ENCODE measurements around the gene CCDC57.
"Not testable (repeated sequence)": the region's sequence is repeated elsewhere in the genome, so short reads cannot be mapped to it uniquely, and the experiment has no call there.

The CCDC57 gene

GRCh38 chr17:82201498-82201910 is 11.1 kb downstream of the CCDC57 start:
- Histone ChIP-seq H3K4me3 (ENCODE audit: low read length) (no peak overlapping the region), H3K9me3 (ENCODE audit: control insufficient read depth, low read length) (no peaks in the 10 kb centered on the region), H3K4me1 (ENCODE audit: control insufficient read depth, insufficient read depth, low read length) (peaks cover 18% of the 10 kb centered on the region), H3K9ac (ENCODE audit: low read length) (no peak overlapping the region), H3K36me3 (ENCODE audit: control insufficient read depth, insufficient read depth, low read length, severe bottlenecking) (peaks cover 17% of the 10 kb centered on the region), H3K27me3 (replicated peaks; ENCODE audit: control insufficient read depth, insufficient read depth, low read length) (no peaks in the 10 kb centered on the region)
- DNase-seq (ENCODE audit: low read depth) = no peak

GRCh38 chr17:82200743-82201497 is 11.7 kb downstream of the CCDC57 start:
- Histone ChIP-seq H3K36me3 (ENCODE audit: control insufficient read depth, insufficient read depth, low read length, severe bottlenecking) (peaks cover 17% of the 10 kb centered on the region), H3K4me1 (ENCODE audit: control insufficient read depth, insufficient read depth, low read length) (peaks cover 14% of the 10 kb centered on the region), H3K4me3 (ENCODE audit: low read length) (no peak overlapping the region), H3K9ac (ENCODE audit: low read length) (no peak overlapping the region), H3K9me3 (ENCODE audit: control insufficient read depth, low read length) (no peaks in the 10 kb centered on the region), H3K27me3 (replicated peaks; ENCODE audit: control insufficient read depth, insufficient read depth, low read length) (no peaks in the 10 kb centered on the region)
- DNase-seq (ENCODE audit: low read depth) = no peak

GRCh38 chr17:82200135-82200534 is 12.5 kb downstream of the CCDC57 start:
- peaks cover 19% of the 10 kb centered on the region for H3K36me3 ChIP-seq (ENCODE audit: control insufficient read depth, insufficient read depth, low read length, severe bottlenecking)
- peaks cover 6% of the 10 kb centered on the region for H3K4me1 ChIP-seq (ENCODE audit: control insufficient read depth, insufficient read depth, low read length)
- no peak for DNase-seq (ENCODE audit: low read depth)
- no peaks in the 10 kb centered on the region for H3K27me3 ChIP-seq (replicated peaks; ENCODE audit: control insufficient read depth, insufficient read depth, low read length)
- no peak overlapping the region for H3K9ac ChIP-seq (ENCODE audit: low read length)
- no peaks in the 10 kb centered on the region for H3K9me3 ChIP-seq (ENCODE audit: control insufficient read depth, low read length)
- no peak overlapping the region for H3K4me3 ChIP-seq (ENCODE audit: low read length)

- Histone ChIP-seq H3K9ac (ENCODE audit: low read length) (no peak overlapping the region), H3K27me3 (replicated peaks; ENCODE audit: control insufficient read depth, insufficient read depth, low read length) (no peaks in the 10 kb centered on the region), H3K4me1 (ENCODE audit: control insufficient read depth, insufficient read depth, low read length) (no peaks in the 10 kb centered on the region), H3K36me3 (ENCODE audit: control insufficient read depth, insufficient read depth, low read length, severe bottlenecking) (peaks cover 26% of the 10 kb centered on the region), H3K9me3 (ENCODE audit: control insufficient read depth, low read length) (no peaks in the 10 kb centered on the region), H3K4me3 (ENCODE audit: low read length) (no peak overlapping the region)
- DNase-seq (ENCODE audit: low read depth) = no peak
These were observed 13.1 kb downstream of the CCDC57 start for GRCh38 chr17:82199496-82199895.

GRCh38 chr17:82198092-82198491 is 14.6 kb downstream of the CCDC57 start:
- Histone ChIP-seq H3K4me3 (ENCODE audit: low read length) (no peak overlapping the region), H3K9ac (ENCODE audit: low read length) (no peak overlapping the region), H3K4me1 (ENCODE audit: control insufficient read depth, insufficient read depth, low read length) (no peaks in the 10 kb centered on the region), H3K27me3 (replicated peaks; ENCODE audit: control insufficient read depth, insufficient read depth, low read length) (no peaks in the 10 kb centered on the region), H3K9me3 (ENCODE audit: control insufficient read depth, low read length) (no peaks in the 10 kb centered on the region), H3K36me3 (ENCODE audit: control insufficient read depth, insufficient read depth, low read length, severe bottlenecking) (peaks cover 36% of the 10 kb centered on the region)
- DNase-seq (ENCODE audit: low read depth) = no peak

GRCh38 chr17:82195675-82196672 is 16.7 kb downstream of the CCDC57 start:
- Histone ChIP-seq H3K9me3 (ENCODE audit: control insufficient read depth, low read length) (no peaks in the 10 kb centered on the region), H3K9ac (ENCODE audit: low read length) (no peak overlapping the region), H3K27me3 (replicated peaks; ENCODE audit: control insufficient read depth, insufficient read depth, low read length) (no peaks in the 10 kb centered on the region), H3K36me3 (ENCODE audit: control insufficient read depth, insufficient read depth, low read length, severe bottlenecking) (peaks cover 41% of the 10 kb centered on the region), H3K4me1 (ENCODE audit: control insufficient read depth, insufficient read depth, low read length) (no peaks in the 10 kb centered on the region), H3K4me3 (ENCODE audit: low read length) (no peak overlapping the region)
- no peak for DNase-seq (ENCODE audit: low read depth)

GRCh38 chr17:82194765-82195164 is 17.9 kb downstream of the CCDC57 start:
- DNase-seq (ENCODE audit: low read depth) = no peak
- peaks cover 41% of the 10 kb centered on the region for H3K36me3 ChIP-seq (ENCODE audit: control insufficient read depth, insufficient read depth, low read length, severe bottlenecking)
- no peaks in the 10 kb centered on the region for H3K9me3 ChIP-seq (ENCODE audit: control insufficient read depth, low read length)
- H3K4me1 ChIP-seq (ENCODE audit: control insufficient read depth, insufficient read depth, low read length) = no peaks in the 10 kb centered on the region
- no peak overlapping the region for H3K4me3 ChIP-seq (ENCODE audit: low read length)
- no peaks in the 10 kb centered on the region for H3K27me3 ChIP-seq (replicated peaks; ENCODE audit: control insufficient read depth, insufficient read depth, low read length)
- no peak overlapping the region for H3K9ac ChIP-seq (ENCODE audit: low read length)

GRCh38 chr17:82193520-82194220 is 19.0 kb downstream of the CCDC57 start:
- Histone ChIP-seq H3K9me3 (ENCODE audit: control insufficient read depth, low read length) (no peaks in the 10 kb centered on the region), H3K4me3 (ENCODE audit: low read length) (no peak overlapping the region), H3K27me3 (replicated peaks; ENCODE audit: control insufficient read depth, insufficient read depth, low read length) (no peaks in the 10 kb centered on the region), H3K9ac (ENCODE audit: low read length) (no peak overlapping the region), H3K36me3 (ENCODE audit: control insufficient read depth, insufficient read depth, low read length, severe bottlenecking) (peaks cover 41% of the 10 kb centered on the region), H3K4me1 (ENCODE audit: control insufficient read depth, insufficient read depth, low read length) (no peaks in the 10 kb centered on the region)
- no peak for DNase-seq (ENCODE audit: low read depth)

- not testable (repeated sequence) for H3K27me3 ChIP-seq (replicated peaks; ENCODE audit: control insufficient read depth, insufficient read depth, low read length); H3K9ac ChIP-seq (ENCODE audit: low read length); DNase-seq (ENCODE audit: low read depth); H3K4me1 ChIP-seq (ENCODE audit: control insufficient read depth, insufficient read depth, low read length); H3K9me3 ChIP-seq (ENCODE audit: control insufficient read depth, low read length); H3K4me3 ChIP-seq (ENCODE audit: low read length)
- peaks cover 37% of the 10 kb centered on the region for H3K36me3 ChIP-seq (ENCODE audit: control insufficient read depth, insufficient read depth, low read length, severe bottlenecking)
These were observed 19.6 kb downstream of the CCDC57 start for GRCh38 chr17:82193050-82193449.

GRCh38 chr17:82188001-82188961 is 24.4 kb downstream of the CCDC57 start:
- no peak for DNase-seq (ENCODE audit: low read depth)
- H3K36me3 ChIP-seq (ENCODE audit: control insufficient read depth, insufficient read depth, low read length, severe bottlenecking) = peaks cover 23% of the 10 kb centered on the region
- H3K27me3 ChIP-seq (replicated peaks; ENCODE audit: control insufficient read depth, insufficient read depth, low read length) = no peaks in the 10 kb centered on the region
- H3K4me3 ChIP-seq (ENCODE audit: low read length) = no peak overlapping the region
- no peaks in the 10 kb centered on the region for H3K9me3 ChIP-seq (ENCODE audit: control insufficient read depth, low read length)
- H3K9ac ChIP-seq (ENCODE audit: low read length) = no peak overlapping the region
- H3K4me1 ChIP-seq (ENCODE audit: control insufficient read depth, insufficient read depth, low read length) = no peaks in the 10 kb centered on the region
